Lung (tissue), 12 donors: ENCODE data around the gene IGF2. TPM values are rescaled to one million over a fixed set of nuclear protein-coding genes. Genes with fewer than 3 reads are reported as not detected.

Source experiments
- ATAC-seq: fragments of 200-7000 bp; cut with Tn5 transposase; one replicate; pipeline ENCODE4 v1.9.1; 2020; ENCODE audit warnings: moderate number of reproducible peaks; ENCODE audit not compliant: insufficient read depth, low FRiP score
- DNase-seq, 3 donors: peaks; one replicate each; pipeline ENCODE4 v3.0.0-alpha.2; 2013 to 2017
- H3K27ac ChIP-seq, 2 donors: one replicate each; pipeline ENCODE4 v1.5.1; 2013; ENCODE audit warnings: mild to moderate bottlenecking in 2 of 2, moderate library complexity in 2 of 2, control low read depth in 1 of 2, inconsistent platforms in 1 of 2, low read depth in 1 of 2, low read length in 1 of 2
- H3K27me3 ChIP-seq, 3 donors: one replicate each; pipeline ENCODE4 v1.5.1; 2013; ENCODE audit warnings: low read length in 2 of 3; ENCODE audit not compliant: control insufficient read depth in 3 of 3, insufficient read depth in 3 of 3
- H3K36me3 ChIP-seq, 4 donors: one replicate each; pipeline ENCODE4 v1.5.1; 2013; ENCODE audit warnings: low read length in 4 of 4, mild to moderate bottlenecking in 1 of 4, moderate library complexity in 1 of 4; ENCODE audit not compliant: control insufficient read depth in 4 of 4, insufficient read depth in 4 of 4
- H3K4me1 ChIP-seq, 5 donors: one replicate each; pipeline ENCODE4 v1.5.1; 2013; ENCODE audit warnings: low read length in 5 of 5, mild to moderate bottlenecking in 2 of 5, moderate library complexity in 1 of 5; ENCODE audit not compliant: control insufficient read depth in 5 of 5, insufficient read depth in 5 of 5
- H3K4me3 ChIP-seq: one replicate; pipeline ENCODE4 v1.5.1; 2013; ENCODE audit warnings: mild to moderate bottlenecking, control low read depth, moderate library complexity
- H3K9ac ChIP-seq, 2 donors: one replicate each; pipeline ENCODE4 v1.5.1; 2013; ENCODE audit warnings: low read length in 2 of 2, control low read depth in 1 of 2; ENCODE audit not compliant: insufficient read depth in 1 of 2
- H3K9me3 ChIP-seq, 4 donors: one replicate each; pipeline ENCODE4 v1.5.1; 2013; ENCODE audit warnings: low read length in 3 of 4, mild to moderate bottlenecking in 1 of 4, moderate library complexity in 1 of 4; ENCODE audit not compliant: control insufficient read depth in 4 of 4, insufficient read depth in 3 of 4
- CTCF ChIP-seq: IDR thresholded peaks from 2 replicates; pipeline ENCODE4 v1.5.1; 2012; ENCODE audit warnings: mild to moderate bottlenecking; ENCODE audit errors: control extremely low read depth, extremely low read depth
- WGBS, 2 donors: extraction: QIAGEN DNeasy Blood & Tissue Kit; methylation state at CpG; one replicate each; pipeline ENCODE4 v1.1.7; 2013; 5-methylcytosine and 5-hydroxymethylcytosine counted together
- polyA plus RNA-seq, 2 donors: library from polyadenylated mRNA; stranded (reverse); fragments of 200-250 nt; gene quantifications; one replicate each; pipeline ENCODE4 v1.2.1, GENCODE V29; 2013
- total RNA-seq, 2 donors: library from RNA; depleted of rRNA in 1 of 2; stranded (reverse); fragments of >200 nt in 1 of 2; gene quantifications; one replicate each; pipeline ENCODE4 v1.2.1, GENCODE V29; 2014 to 2021
- donor health status: control.
- donor health status: control.
- donor health status: Bipolar disorder and iron deficiency.
- donor health status: healthy.
- donor health status: DM: yes; HTN: yes; CAD: no.

IGF2 gene
- total and polyA plus RNA-seq, 4 donors = 2.9 to 87.7 (median 15.6) TPM

GRCh38 chr11:2164861-2165555, 25.8 kb upstream of the IGF2 start:
- Histone ChIP-seq H3K27ac (no peak overlapping the region), H3K9ac (no peak overlapping the region), H3K4me3 (no peak overlapping the region), H3K27me3 (peaks cover 0 to 5% (median 0%) of the 10 kb centered on the region in 3 donors), H3K9me3 (no peaks in the 10 kb centered on the region), H3K36me3 (no peaks in the 10 kb centered on the region), H3K4me1 (peaks cover 0 to 7% (median 0%) of the 10 kb centered on the region in 5 donors)
- no peak for TF ChIP-seq CTCF
- WGBS, 2 donors = 76 to 82% methylated on average over 20 of the region's 20 CpGs
- no peak for ATAC-seq
- DNase-seq = peak in 1 of 3 donors; percentile 21

GRCh38 chr11:2164081-2164480, 24.9 kb upstream of the IGF2 start:
- Histone ChIP-seq H3K27me3 (peaks cover 0 to 5% (median 0%) of the 10 kb centered on the region in 3 donors), H3K4me1 (peaks cover 0 to 7% (median 0%) of the 10 kb centered on the region in 5 donors), H3K4me3 (no peak overlapping the region), H3K36me3 (no peaks in the 10 kb centered on the region), H3K9me3 (no peaks in the 10 kb centered on the region), H3K9ac (no peak overlapping the region), H3K27ac (no peak overlapping the region)
- ATAC-seq (no peak), DNase-seq (no peak)
- 89 to 90% methylated on average over 21 to 22 of the region's 22 CpGs for WGBS, 2 donors
- TF ChIP-seq CTCF = no peak

GRCh38 chr11:2163428-2163978, 24.3 kb upstream of the IGF2 start:
- peaks cover 0 to 5% (median 0%) of the 10 kb centered on the region in 3 donors for H3K27me3 ChIP-seq
- no peak for ATAC-seq

More at GRCh38 chr11:2163428-2163978, 24.3 kb upstream of the IGF2 start:
- Histone ChIP-seq H3K27ac (no peak overlapping the region), H3K36me3 (no peaks in the 10 kb centered on the region), H3K4me3 (no peak overlapping the region), H3K9me3 (no peaks in the 10 kb centered on the region), H3K9ac (no peak overlapping the region), H3K4me1 (peaks cover 0 to 7% (median 0%) of the 10 kb centered on the region in 5 donors)
- WGBS, 2 donors = 79 to 84% methylated on average over 12 of the region's 12 CpGs
- TF ChIP-seq CTCF = no peak
- DNase-seq = no peak
